Suprapubic skin (tissue), 4 donors: ENCODE data around the gene CANT1. TPM values are rescaled to one million over a fixed set of nuclear protein-coding genes. Genes with fewer than 3 reads are reported as not detected.

ENCODE experiments used
- DNase-seq, 2 donors: peaks; one replicate each; pipeline ENCODE4 v3.0.0-alpha.2; 2019; ENCODE audit warnings: low spot score in 2 of 2
- H3K27ac ChIP-seq: fragments of 200-600 bp; sonication (generic); one replicate; pipeline ENCODE4 v1.5.1; 2019
- H3K27me3 ChIP-seq: fragments of 200-600 bp; sonication (generic); one replicate; pipeline ENCODE4 v1.5.1; 2019
- H3K36me3 ChIP-seq: fragments of 200-600 bp; sonication (generic); one replicate; pipeline ENCODE4 v1.5.1; 2019
- H3K4me1 ChIP-seq: fragments of 200-600 bp; sonication (generic); one replicate; pipeline ENCODE4 v1.5.1; 2019
- H3K4me3 ChIP-seq: fragments of 200-600 bp; sonication (generic); one replicate; pipeline ENCODE4 v1.5.1; 2019; ENCODE audit warnings: mild to moderate bottlenecking
- H3K9me3 ChIP-seq: fragments of 200-600 bp; sonication (generic); one replicate; pipeline ENCODE4 v1.5.1; 2019
- CTCF ChIP-seq, 2 donors: fragments of 200-600 bp in 1 of 2; fragments of 450-650 bp in 1 of 2; sonication (generic) in 1 of 2; IDR thresholded peaks; one replicate each; pipeline ENCODE4 v1.5.1; 2016 to 2019; ENCODE audit warnings: antibody characterized with exemption in 2 of 2, mild to moderate bottlenecking in 1 of 2, moderate library complexity in 1 of 2
- EP300 ChIP-seq: sonication (generic); formaldehyde crosslinking; IDR thresholded peaks from one replicate; pipeline ENCODE4 v1.6.1; 2017; ENCODE audit warnings: antibody characterized with exemption
- POLR2A ChIP-seq, 2 donors: fragments of 450-650 bp; IDR thresholded peaks; one replicate each; pipeline ENCODE4 v1.6.1; 2017; ENCODE audit warnings: antibody characterized with exemption in 2 of 2, mild to moderate bottlenecking in 2 of 2, moderate library complexity in 2 of 2
- POLR2AphosphoS5 ChIP-seq, 3 donors: sonication (generic); formaldehyde crosslinking; IDR thresholded peaks; one replicate each; pipeline ENCODE4 v1.6.1; 2017; ENCODE audit warnings: antibody characterized with exemption in 3 of 3
- WGBS: methylation state at CpG from one replicate; pipeline ENCODE4 v1.1.5; 2018; 5-methylcytosine and 5-hydroxymethylcytosine counted together
- total RNA-seq, 4 donors: library from RNA; depleted of rRNA; stranded (reverse); fragments of >200 nt; gene quantifications; one replicate each; pipeline ENCODE4 v1.1.0, GENCODE V29; 2016

Gene CANT1
- total RNA-seq, 4 donors from 2014 or later, result 21.8 to 37.4 (median 30.1) TPM

DNA sequence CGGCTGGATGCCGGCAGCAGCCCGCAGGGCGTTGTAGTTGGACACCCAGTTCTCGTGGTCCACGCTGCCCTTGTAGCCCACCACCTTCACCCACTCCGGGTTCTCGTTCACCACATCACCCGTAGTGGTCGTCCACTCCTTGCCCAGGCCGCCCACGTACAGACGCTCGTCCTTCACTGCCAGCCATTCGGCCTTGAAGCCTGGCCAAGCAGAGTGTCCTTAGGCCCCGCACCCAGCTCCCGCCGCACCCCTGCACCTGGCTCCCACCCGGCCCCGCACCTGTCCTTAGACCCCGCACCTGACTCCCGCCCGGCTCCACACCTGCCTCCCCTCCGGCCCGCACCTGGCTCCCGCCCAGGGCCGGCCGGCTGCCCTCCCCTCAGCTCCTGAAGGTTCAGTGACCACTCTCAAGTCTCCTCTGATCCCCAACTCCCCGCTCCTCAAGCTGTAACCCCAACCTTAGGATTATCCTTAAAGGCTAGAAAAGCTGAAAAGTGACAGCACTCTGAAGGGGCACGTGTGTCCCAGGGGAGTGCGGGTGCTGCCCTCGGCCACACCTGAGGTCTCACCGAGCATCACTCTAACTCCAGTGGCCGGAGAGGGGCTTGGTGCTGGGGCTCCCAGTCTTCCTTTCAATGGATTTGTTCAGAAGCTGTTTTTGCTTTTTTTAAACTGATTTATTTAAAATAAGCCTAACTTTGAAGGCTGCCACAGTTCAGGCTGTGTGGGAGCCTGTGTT is 14.4 kb downstream of the CANT1 start:
- peaks cover 70% of the 10 kb centered on the region for H3K36me3 ChIP-seq
- no peaks in the 10 kb centered on the region for H3K27me3 ChIP-seq
- TF ChIP-seq CTCF (IDR thresholded peaks at IDR 0.05), result no peak
- TF ChIP-seq EP300, result no peak
- no peak for TF ChIP-seq POLR2A (IDR thresholded peaks at IDR 0.05)
- TF ChIP-seq POLR2AphosphoS5 (IDR thresholded peaks at IDR 0.05), result no peak
- 93% methylated on average over 34 of the region's 34 CpGs for WGBS
- no peak overlapping the region for H3K27ac ChIP-seq
- peaks cover 39% of the 10 kb centered on the region for H3K4me1 ChIP-seq
- peak; percentile 62 to 74 for DNase-seq
- no peak overlapping the region for H3K4me3 ChIP-seq
- no peaks in the 10 kb centered on the region for H3K9me3 ChIP-seq

DNA sequence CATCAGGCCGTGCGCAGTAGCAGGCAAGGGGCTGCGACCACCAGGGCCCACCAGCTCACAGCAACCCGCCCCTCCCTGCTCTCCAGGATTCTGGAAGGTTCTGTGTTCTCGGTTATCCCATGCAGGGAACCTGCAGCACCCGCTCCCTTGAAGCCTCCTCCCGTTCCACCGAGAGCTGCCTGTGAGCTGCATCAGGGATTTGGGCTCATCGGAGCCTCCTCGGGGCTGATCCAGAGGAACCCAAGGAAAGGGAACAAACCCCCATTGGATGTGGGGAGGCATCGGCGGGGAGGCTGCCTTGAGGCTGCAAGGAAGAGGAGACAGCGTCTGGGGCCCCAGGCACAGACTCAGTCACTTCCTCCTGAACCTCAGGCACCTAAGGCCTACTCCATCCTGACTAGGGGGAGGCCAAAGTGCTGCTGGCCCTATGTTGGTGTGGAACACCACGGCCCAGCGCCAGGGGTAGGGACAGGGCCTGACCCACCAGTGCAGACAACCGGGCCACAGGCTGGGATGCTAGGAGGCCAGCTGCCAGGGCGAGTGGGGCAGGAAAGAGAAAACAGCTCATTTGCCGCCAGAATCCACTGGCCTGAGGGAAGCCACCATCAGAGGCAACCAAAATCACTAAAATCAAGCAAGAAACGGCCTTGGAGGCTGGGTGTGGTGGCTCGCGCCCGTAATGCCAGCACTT is 15.4 kb downstream of the CANT1 start:
- WGBS, result 89% methylated on average over 18 of the region's 22 CpGs
- Histone ChIP-seq H3K4me1 (peaks cover 39% of the 10 kb centered on the region), H3K27ac (no peak overlapping the region), H3K4me3 (no peak overlapping the region), H3K27me3 (no peaks in the 10 kb centered on the region), H3K9me3 (no peaks in the 10 kb centered on the region), H3K36me3 (peaks cover 74% of the 10 kb centered on the region)
- DNase-seq, result peak; percentile 55 to 71
- no peak for TF ChIP-seq POLR2AphosphoS5 (IDR thresholded peaks at IDR 0.05)

GRCh38 chr17:78993241-78993956 is 16.2 kb downstream of the CANT1 start:
- H3K4me1 ChIP-seq, result peaks cover 32% of the 10 kb centered on the region
- peak; percentile 76 to 80 for DNase-seq
- H3K27me3 ChIP-seq, result no peaks in the 10 kb centered on the region
- peaks cover 74% of the 10 kb centered on the region for H3K36me3 ChIP-seq
- no peak overlapping the region for H3K27ac ChIP-seq
- no peaks in the 10 kb centered on the region for H3K9me3 ChIP-seq
- no peak overlapping the region for H3K4me3 ChIP-seq
- 77% methylated on average over 48 of the region's 49 CpGs for WGBS
- TF ChIP-seq CTCF (IDR thresholded peaks at IDR 0.05) (peak; percentile 57 to 79), EP300 (no peak), POLR2A (IDR thresholded peaks at IDR 0.05) (no peak), POLR2AphosphoS5 (IDR thresholded peaks at IDR 0.05) (no peak)

GRCh38 chr17:78992542-78993212 is 16.9 kb downstream of the CANT1 start:
- TF ChIP-seq POLR2A (IDR thresholded peaks at IDR 0.05) (no peak), CTCF (IDR thresholded peaks at IDR 0.05) (no peak)
- 77% methylated on average over 12 of the region's 12 CpGs for WGBS
- H3K4me1 ChIP-seq, result peaks cover 32% of the 10 kb centered on the region
- H3K9me3 ChIP-seq, result no peaks in the 10 kb centered on the region
- no peak overlapping the region for H3K27ac ChIP-seq
- H3K27me3 ChIP-seq, result no peaks in the 10 kb centered on the region
- peak; percentile 43 to 59 for DNase-seq
- peaks cover 69% of the 10 kb centered on the region for H3K36me3 ChIP-seq
- H3K4me3 ChIP-seq, result no peak overlapping the region

GRCh38 chr17:78991906-78992532 is 17.5 kb downstream of the CANT1 start:
- no peak overlapping the region for H3K27ac ChIP-seq
- H3K4me3 ChIP-seq, result no peak overlapping the region
- WGBS, result 94% methylated on average over 22 of the region's 22 CpGs
- H3K27me3 ChIP-seq, result no peaks in the 10 kb centered on the region
- DNase-seq, result peak; percentile 45 to 69
- no peaks in the 10 kb centered on the region for H3K9me3 ChIP-seq
- H3K4me1 ChIP-seq, result peaks cover 32% of the 10 kb centered on the region
- TF ChIP-seq POLR2A (IDR thresholded peaks at IDR 0.05), result no peak
- no peak for TF ChIP-seq EP300
- no peak for TF ChIP-seq POLR2AphosphoS5 (IDR thresholded peaks at IDR 0.05)
- no peak for TF ChIP-seq CTCF (IDR thresholded peaks at IDR 0.05)
- H3K36me3 ChIP-seq, result peaks cover 63% of the 10 kb centered on the region
